Stromal cell of bone marrow (primary cell): Measurements from ENCODE around the gene BLTP3A.

ENCODE experiments used
- DNase-seq: peaks from one replicate; pipeline ENCODE4 v3.0.0-alpha.2; 2012; ENCODE audit warnings: low read depth

BLTP3A gene

DNA sequence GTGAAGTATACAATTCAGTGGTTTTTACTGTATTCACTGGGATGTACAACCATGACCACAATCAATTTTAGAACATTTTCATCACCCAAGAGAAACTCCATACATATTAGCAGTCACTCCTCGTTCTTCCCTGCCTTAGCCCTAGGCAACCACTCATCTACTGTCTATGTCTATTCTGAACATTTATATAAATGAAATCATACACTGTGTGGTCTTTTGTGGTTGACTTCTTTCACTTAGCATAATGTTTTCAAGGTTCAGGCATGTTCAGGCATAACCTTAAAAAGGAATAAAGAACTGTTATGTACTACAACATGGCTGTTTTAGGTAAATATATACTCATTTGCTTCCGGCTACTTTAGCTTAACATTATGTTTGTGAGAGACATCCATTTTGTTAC lies 37.3 kb downstream of the BLTP3A start:
- no peak for DNase-seq

DNA sequence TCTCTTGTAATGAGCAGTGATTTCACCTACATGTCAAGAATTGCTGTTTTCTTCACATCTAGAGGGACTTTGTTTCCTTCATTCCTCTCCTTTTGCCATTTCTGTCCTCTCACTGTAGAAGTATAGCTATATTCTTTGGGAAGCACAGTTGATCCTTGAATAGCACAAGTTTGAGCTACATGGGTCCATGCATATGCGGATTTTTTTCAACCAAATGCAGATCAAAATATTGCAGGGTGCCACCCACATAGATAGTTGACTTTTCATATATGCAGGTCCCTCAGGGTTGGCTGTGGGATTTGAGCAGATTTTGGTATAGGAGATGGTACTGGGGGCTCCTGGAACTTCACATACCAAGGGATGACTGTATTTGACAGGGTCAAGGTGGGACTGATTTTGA lies 41.1 kb downstream of the BLTP3A start:
- no peak for DNase-seq

DNA sequence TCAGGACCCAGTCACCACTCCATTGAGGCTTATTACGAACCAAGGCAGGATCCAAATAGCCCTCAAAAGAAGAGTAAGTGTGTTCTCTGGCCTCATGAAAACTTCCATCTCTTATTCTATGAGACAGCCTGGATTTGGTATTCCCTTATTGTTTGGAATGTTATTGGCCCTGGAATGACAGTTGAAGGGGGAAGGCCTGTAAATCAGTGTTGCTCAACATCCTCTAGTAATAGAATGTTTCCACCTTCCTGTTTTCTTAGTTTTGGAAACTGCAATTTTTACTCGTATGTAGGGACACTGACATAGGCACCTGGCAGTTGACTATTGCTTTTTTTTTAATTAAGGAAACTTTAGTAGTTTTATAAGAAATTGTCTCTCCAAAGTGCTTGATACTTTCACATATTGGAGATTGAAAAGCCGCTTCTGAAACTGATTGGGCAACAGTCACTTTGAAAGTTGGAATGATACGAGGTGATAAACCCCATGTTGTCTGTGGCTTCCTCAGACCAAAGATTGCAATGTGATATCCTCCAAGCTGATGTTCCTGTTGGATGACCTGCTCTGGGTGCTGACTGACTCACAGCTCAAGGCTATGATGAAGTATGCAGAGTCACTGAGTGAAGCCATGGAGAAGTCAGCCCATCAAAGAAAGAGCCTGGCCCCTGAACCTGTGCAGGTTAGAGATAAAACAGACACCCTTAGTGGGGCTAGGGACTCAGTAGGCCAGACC lies 43.1 kb downstream of the BLTP3A start:
- no peak for DNase-seq

DNA sequence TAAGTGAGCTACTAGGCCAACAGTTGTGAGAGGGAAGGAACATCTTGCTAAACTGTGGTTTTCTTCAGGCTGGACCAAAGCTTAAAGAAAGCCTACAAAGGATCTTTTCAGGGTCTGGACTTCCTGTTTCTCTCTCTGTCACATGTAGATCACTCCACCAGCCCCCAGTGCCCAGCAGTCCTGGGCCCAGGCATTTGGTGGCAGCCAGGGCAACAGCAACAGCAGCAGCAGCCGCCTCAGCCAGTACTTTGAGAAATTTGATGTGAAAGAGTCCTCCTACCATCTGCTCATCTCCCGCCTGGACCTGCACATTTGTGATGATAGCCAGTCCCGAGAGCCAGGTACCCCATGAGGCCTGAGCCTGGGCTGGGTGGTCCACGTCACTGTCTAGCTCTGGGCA lies 44.1 kb downstream of the BLTP3A start:
- DNase-seq = no peak

DNA sequence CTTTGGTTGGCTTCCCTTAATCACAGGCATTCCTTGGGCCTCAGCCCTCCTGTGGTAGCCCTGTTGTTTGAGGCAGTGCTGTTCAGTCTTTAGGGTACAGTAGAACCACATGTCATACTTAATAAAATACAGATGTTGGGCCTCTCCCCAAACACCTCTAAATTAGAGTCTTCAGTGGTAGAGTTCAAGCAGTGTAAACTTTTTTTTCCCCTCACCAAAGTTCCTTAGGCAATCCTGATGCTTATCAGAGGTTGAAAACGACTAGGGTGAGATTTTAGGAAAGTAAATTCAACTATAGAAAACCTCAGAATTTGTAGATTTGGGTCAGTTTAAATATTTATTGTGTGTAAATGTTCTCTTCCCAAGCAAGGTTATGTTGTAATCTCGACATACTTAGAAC lies 44.6 kb downstream of the BLTP3A start:
- DNase-seq = no peak

DNA sequence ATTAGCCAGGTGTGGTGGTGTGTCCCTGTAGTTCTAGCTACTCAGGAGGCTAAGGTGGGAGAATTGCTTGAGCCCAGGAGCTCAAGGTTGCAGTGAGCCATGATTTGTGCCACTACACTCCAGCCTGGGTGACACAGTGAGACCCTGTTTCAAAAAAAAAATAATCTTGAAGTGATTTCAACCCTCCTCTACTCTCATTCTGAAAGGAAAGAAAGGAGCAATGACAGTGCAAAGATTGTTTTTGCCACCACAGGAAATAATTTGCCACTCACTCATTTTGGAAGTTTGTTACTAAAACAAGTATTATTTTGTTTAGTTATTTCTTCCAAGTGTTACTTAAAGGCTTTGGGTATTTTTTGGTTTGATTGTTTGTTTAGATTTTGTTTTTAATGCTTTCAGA lies 45.6 kb downstream of the BLTP3A start:
- DNase-seq = no peak

DNA sequence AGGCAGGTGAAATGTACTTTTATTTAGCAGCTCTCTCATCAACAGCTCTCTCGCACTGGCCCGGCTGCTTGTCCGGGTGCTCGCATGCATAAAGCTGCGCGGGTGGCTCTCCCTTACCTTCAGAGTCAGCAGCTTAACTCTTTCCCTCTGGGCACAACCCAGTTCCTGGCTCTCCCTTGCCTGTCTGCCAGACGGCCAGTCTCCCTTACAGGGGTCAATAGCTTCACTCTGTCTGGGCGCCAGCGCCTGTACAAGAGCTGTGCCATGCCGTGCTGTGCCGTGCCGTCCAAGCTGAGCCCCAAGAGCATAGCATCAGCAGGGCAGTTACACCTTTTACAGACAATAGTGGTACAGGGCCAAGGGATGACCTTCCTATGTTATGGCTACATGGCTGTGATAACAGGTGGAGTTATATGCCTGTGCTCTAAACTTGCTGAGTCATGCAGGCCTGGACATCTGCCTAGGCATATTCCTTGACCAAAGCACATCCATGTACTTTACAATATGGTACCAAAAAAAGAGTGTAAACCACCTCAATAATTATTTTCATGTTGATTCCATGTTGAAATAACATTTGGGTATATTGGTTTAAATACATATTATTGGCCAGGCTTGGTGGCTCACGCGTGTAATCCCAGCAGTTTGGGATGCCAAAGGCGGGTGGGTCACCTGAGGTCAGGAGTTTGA lies 47.9 kb downstream of the BLTP3A start:
- DNase-seq = no peak
